Upper lobe of left lung (tissue), 4 donors: ENCODE results near the gene GPALPP1.

ENCODE experiments used
- CTCF ChIP-seq, 6 experiments: fragments of 450-650 bp in 4 of 6; fragments of 200-600 bp in 2 of 6; sonication (generic) in 2 of 6; IDR thresholded peaks; one replicate each; pipeline ENCODE4 v1.5.1; 2016 to 2019; ENCODE audit warnings: antibody characterized with exemption in 6 of 6
- EP300 ChIP-seq, 4 donors: sonication (generic); formaldehyde crosslinking; IDR thresholded peaks; one replicate each; pipeline ENCODE4 v1.5.1; 2017; ENCODE audit warnings: antibody characterized with exemption in 4 of 4, control low read depth in 2 of 4
- POLR2A ChIP-seq, 4 donors: fragments of 450-650 bp; IDR thresholded peaks; one replicate each; pipeline ENCODE4 v1.5.1; 2016 to 2017; ENCODE audit warnings: antibody characterized with exemption in 4 of 4, mild to moderate bottlenecking in 2 of 4
- POLR2AphosphoS5 ChIP-seq, 2 donors: sonication (generic); formaldehyde crosslinking; IDR thresholded peaks; one replicate each; pipeline ENCODE4 v1.5.1; 2017; ENCODE audit warnings: antibody characterized with exemption in 2 of 2

DNA sequence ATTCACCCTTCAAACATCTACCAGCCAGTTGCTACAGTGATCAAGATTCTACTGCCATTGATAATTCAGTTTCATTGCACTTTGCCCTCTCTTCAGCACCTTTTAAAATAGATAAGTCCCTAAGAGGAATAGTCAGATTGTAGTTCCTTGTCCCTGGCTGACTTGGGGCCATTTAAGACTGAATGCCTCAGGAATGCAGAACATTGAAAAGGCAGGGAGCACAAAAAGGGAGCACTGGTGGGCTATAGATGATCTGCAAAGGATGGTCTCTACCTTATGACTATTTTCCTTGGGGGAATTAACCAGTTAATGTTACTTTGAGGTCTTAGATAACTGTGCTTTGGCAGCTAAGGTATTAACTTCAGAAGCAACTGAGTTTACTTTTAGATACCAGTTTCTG, 46.9 kb downstream of the GPALPP1 start:
- TF ChIP-seq CTCF (IDR thresholded peaks at IDR 0.05) (no peak), POLR2A (IDR thresholded peaks at IDR 0.05) (no peak), POLR2AphosphoS5 (IDR thresholded peaks at IDR 0.05) (no peak), EP300 (IDR thresholded peaks at IDR 0.05) (no peak)
